ENCODE data around the gene GRIK3.

Gene GRIK3

GRCh38 chr1:36975642-36976041, 58.7 kb downstream of the GRIK3 start:
- no peak for FAIRE-seq

GRCh38 chr1:36973056-36973455, 61.3 kb downstream of the GRIK3 start:
- FAIRE-seq, result no peak

GRCh38 chr1:36971852-36972618, 62.3 kb downstream of the GRIK3 start:
- no peak for FAIRE-seq

- FAIRE-seq, result no peak
Observed at GRCh38 chr1:36968730-36969129, 65.6 kb downstream of the GRIK3 start.

- FAIRE-seq, result no peak
Observed at GRCh38 chr1:36966242-36966641, 68.1 kb downstream of the GRIK3 start.

- FAIRE-seq, result no peak
Observed at GRCh38 chr1:36965275-36966159, 68.8 kb downstream of the GRIK3 start.

GRCh38 chr1:36964830-36965229, 69.5 kb downstream of the GRIK3 start:
- no peak for FAIRE-seq

GRCh38 chr1:36963006-36963405, 71.3 kb downstream of the GRIK3 start:
- FAIRE-seq, result no peak

- FAIRE-seq, result no peak
Observed at GRCh38 chr1:36961062-36961615, 73.2 kb downstream of the GRIK3 start.

- FAIRE-seq, result no peak
Observed at GRCh38 chr1:36956570-36956969, 77.7 kb downstream of the GRIK3 start.

GRCh38 chr1:36955016-36955415, 79.3 kb downstream of the GRIK3 start:
- FAIRE-seq, result no peak

GRCh38 chr1:36953061-36953460, 81.3 kb downstream of the GRIK3 start:
- FAIRE-seq, result no peak

GRCh38 chr1:36951761-36952160, 82.6 kb downstream of the GRIK3 start:
- FAIRE-seq, result no peak

GRCh38 chr1:36951292-36951750, 83.0 kb downstream of the GRIK3 start:
- FAIRE-seq, result no peak

GRCh38 chr1:36950604-36951291, 83.6 kb downstream of the GRIK3 start:
- FAIRE-seq, result no peak

GRCh38 chr1:36948606-36949005, 85.7 kb downstream of the GRIK3 start:
- FAIRE-seq, result no peak

- no peak for FAIRE-seq
Observed at GRCh38 chr1:36948147-36948546, 86.2 kb downstream of the GRIK3 start.

- FAIRE-seq, result no peak
Observed at GRCh38 chr1:36947384-36947783, 86.9 kb downstream of the GRIK3 start.

- FAIRE-seq, result no peak
Observed at GRCh38 chr1:36944883-36945282, 89.4 kb downstream of the GRIK3 start.

GRCh38 chr1:36942148-36942547, 92.2 kb downstream of the GRIK3 start:
- no peak for FAIRE-seq

- FAIRE-seq, result no peak
Observed at GRCh38 chr1:36941316-36941978, 92.9 kb downstream of the GRIK3 start.

- FAIRE-seq, result no peak
Observed at GRCh38 chr1:36938819-36939218, 95.5 kb downstream of the GRIK3 start.

- FAIRE-seq, result no peak
Observed at GRCh38 chr1:36937371-36937770, 96.9 kb downstream of the GRIK3 start.

All from G401.6 (cell line).